Retinal pigment epithelial cell (primary cell): Measurements from ENCODE around the gene KDM6B.

ENCODE experiments used
- DNase-seq: peaks from one replicate; pipeline ENCODE4 v3.0.0-alpha.2; 2010; ENCODE audit warnings: low read depth
- H3K4me3 ChIP-seq: 2 replicates; pipeline ENCODE4 v1.5.1; 2011; ENCODE audit warnings: mild to moderate bottlenecking, low read length, control low read depth, moderate library complexity
- CTCF ChIP-seq: conservative IDR thresholded peaks from 2 replicates; pipeline ENCODE4 v1.5.1; 2011; ENCODE audit warnings: low read depth, low read length, control low read depth, inconsistent platforms

KDM6B gene

GRCh38 chr17:7854078-7854777 is 20.2 kb downstream of the KDM6B start:
- peak overlapping the region; percentile 52 for H3K4me3 ChIP-seq
- TF ChIP-seq CTCF, result no peak
- no peak for DNase-seq

- H3K4me3 ChIP-seq, result peak within 1 kb of the TSS; percentile 52
- no peak for DNase-seq
- no peak for TF ChIP-seq CTCF
These were observed 21.0 kb downstream of the KDM6B start, which contains the start of gene TMEM88 for GRCh38 chr17:7854851-7855659. Gene TMEM88 (plus strand): TSS chr17:7855066. CDS start chr17:7855075, 9 bp downstream.

- no peak for DNase-seq
- TF ChIP-seq CTCF, result no peak
- peak overlapping the region; percentile 52 for H3K4me3 ChIP-seq
These were observed 21.6 kb downstream of the KDM6B start for GRCh38 chr17:7855660-7856010.

- H3K4me3 ChIP-seq, result peak overlapping the region; percentile 52
- TF ChIP-seq CTCF, result no peak
- DNase-seq, result no peak
These were observed 22.2 kb downstream of the KDM6B start for GRCh38 chr17:7856011-7856810.

- peak; percentile 33 for TF ChIP-seq CTCF
- peak; percentile 98 for DNase-seq
- H3K4me3 ChIP-seq, result peak within 1 kb of the TSS; percentile 52
These were observed 23.0 kb downstream of the KDM6B start, which contains the start of gene NAA38 for GRCh38 chr17:7856811-7857712. Gene NAA38 (minus strand): TSS chr17:7857559. CDS start chr17:7857463, 96 bp downstream.
